Central memory CD8-positive, alpha-beta T cell (primary cell): ENCODE measurements around the gene LIX1L.

Experiments
- ATAC-seq: fragments of 150-1000 bp; cut with Tn5 transposase; replicated peaks from 2 replicates; pipeline ENCODE4 v1.10.0; 2022; ENCODE audit warnings: mild to moderate bottlenecking, moderate FRiP score, moderate number of reproducible peaks; ENCODE audit not compliant: poor library complexity, severe bottlenecking; ENCODE audit errors: extremely low read depth
- DNase-seq, 2 donors: peaks; one replicate each; pipeline ENCODE4 v3.0.0; 2021; ENCODE audit warnings: low spot score in 2 of 2
- H3K27ac Mint-ChIP-seq: one replicate; pipeline ENCODE4 v1.8.0; 2022; ENCODE audit warnings: low read depth, mild to moderate bottlenecking, moderate library complexity, mixed read lengths
- H3K27me3 Mint-ChIP-seq: one replicate; pipeline ENCODE4 v1.8.0; 2022; ENCODE audit warnings: mixed read lengths
- H3K36me3 Mint-ChIP-seq: one replicate; pipeline ENCODE4 v1.8.0; 2022; ENCODE audit warnings: mild to moderate bottlenecking, moderate library complexity, mixed read lengths; ENCODE audit not compliant: insufficient read depth
- H3K4me1 Mint-ChIP-seq: one replicate; pipeline ENCODE4 v1.8.0; 2022; ENCODE audit warnings: mixed read lengths
- H3K4me3 Mint-ChIP-seq: one replicate; pipeline ENCODE4 v1.8.0; 2022; ENCODE audit warnings: mild to moderate bottlenecking, moderate library complexity, mixed read lengths
- H3K9me3 Mint-ChIP-seq: one replicate; pipeline ENCODE4 v1.8.0; 2022; ENCODE audit warnings: mixed read lengths

Gene LIX1L

DNA sequence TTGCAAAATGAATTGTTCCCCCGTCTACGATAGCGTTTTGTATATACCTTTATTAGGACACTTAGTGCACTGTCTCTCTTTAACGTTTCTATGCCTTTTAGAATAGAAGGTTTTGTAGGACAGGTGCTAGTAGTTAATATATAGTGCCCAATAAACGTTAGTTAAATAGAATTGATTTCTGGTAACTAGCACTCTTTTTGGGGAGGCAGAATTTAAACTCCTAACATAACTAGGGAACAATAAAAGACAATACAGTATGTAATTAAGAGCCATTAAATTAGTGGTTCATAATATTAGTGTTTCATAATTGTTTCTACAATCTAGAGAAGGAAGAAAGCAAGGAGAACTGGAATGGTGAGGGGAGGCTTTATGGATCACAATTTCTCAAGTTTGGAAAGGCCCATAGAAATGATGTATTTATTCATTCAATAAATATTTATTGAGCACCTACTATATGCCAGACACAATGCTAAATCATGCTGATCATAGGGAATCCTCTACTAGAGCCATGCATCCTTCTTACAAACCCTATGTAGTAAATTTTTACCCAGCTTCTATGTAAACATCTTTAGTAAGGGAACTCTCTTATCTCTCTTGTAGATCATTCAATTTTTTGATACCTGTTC lies 7.4 kb upstream of the LIX1L start:
- H3K36me3 Mint-ChIP-seq, result peaks cover 7% of the 10 kb centered on the region
- H3K27me3 Mint-ChIP-seq, result no peaks in the 10 kb centered on the region
- no peaks in the 10 kb centered on the region for H3K9me3 Mint-ChIP-seq
- peak overlapping the region; percentile 90 for H3K27ac Mint-ChIP-seq
- ATAC-seq (no peak), DNase-seq (no peak)
- H3K4me1 Mint-ChIP-seq, result peaks cover 43% of the 10 kb centered on the region
- peak overlapping the region; percentile 89 for H3K4me3 Mint-ChIP-seq

DNA sequence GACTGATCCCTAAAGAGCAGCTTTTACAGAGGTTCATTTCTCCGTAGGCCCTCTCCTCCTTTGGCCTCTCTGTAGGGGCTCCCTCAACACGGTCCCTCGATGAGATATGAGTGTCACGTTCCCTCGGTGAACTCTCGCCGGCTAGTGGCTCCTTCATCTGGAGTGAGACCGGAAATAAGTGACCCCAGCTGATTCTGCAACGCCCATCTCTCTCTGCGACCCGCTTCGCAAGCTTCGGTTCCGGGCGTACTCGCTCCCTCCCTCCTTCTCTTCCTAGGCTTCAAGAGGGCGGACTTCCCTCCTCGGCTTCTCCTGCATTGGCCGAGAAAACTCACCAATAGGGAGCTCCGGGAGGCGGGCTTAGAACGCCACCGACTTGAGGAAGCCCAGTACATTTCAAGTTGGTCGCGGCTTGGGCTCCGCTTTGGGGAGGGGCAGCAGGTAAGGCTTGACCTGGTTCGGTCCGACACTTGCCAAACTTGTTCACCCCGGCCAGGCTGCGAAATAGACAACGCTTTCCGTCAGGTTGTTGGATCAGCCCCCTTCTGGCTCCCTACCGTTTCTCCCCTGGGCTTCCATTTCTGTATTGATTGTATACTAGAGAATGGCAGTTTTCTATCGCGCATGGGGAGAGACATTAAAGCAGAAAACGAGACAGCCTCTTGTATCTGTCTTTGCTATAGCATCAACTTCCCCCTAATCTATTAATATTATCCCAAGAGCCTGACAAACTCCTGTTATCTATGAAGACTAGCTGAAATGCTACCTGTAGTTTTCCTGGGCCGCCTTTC lies 6.7 kb upstream of the LIX1L start, which contains the start of the genes ANKRD34A and POLR3GL:
Gene ANKRD34A, minus strand, starts transcription at position 248 of the 791 bp plus-strand sequence. CDS start 2,816 bp downstream, outside the sequence.
Gene POLR3GL, plus strand, starts transcription at position 363 of the 791 bp plus-strand sequence. CDS start 10,176 bp downstream, outside the sequence.
- Mint-ChIP-seq H3K27ac (peak within 1 kb of the TSS; percentile 90), H3K4me1 (peaks cover 46% of the 10 kb centered on the region), H3K36me3 (peaks cover 7% of the 10 kb centered on the region), H3K4me3 (peak within 1 kb of the TSS; percentile 89), H3K9me3 (no peaks in the 10 kb centered on the region), H3K27me3 (no peaks in the 10 kb centered on the region)
- DNase-seq, result peak; percentile 74 to 83
- ATAC-seq, result peak; percentile 89

DNA sequence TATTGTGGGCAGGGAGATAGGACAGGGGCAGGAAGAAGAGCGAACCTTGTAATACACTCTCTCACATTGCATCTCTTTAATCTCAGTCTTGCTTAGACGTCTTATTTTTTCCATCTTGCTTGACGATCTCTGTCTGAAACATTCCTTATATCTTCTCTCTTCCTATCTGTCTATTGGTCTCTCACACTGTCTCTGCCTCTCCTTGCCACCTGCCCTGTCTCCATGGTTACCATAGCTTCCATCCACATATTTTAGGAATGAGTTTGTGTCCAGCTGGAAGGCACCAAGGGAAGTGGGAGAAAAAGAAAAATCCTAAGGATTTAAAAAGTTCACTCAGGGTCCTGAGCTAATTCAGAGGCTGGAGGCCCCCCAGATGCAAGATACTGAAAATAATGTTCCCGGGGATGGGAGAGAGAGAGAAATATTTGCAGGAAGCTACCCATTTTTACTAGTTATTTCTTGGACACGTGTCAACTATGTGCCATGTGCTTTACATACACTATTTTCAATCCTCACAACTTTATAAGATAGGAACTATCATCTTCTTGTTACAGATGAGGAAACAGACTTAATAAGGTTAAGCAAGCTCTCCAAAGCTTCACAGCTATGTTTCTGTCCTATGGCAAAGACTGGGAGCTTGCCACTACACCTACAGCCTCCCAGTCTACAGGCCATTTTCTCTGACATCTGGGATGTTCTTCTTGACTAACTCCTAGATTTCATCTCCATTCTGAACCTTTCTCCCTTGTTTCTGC lies 5.6 kb upstream of the LIX1L start:
- no peak for DNase-seq
- no peak for ATAC-seq
- Mint-ChIP-seq H3K27me3 (no peaks in the 10 kb centered on the region), H3K9me3 (no peaks in the 10 kb centered on the region), H3K27ac (peak overlapping the region; percentile 90), H3K4me3 (peak overlapping the region; percentile 89), H3K36me3 (peaks cover 5% of the 10 kb centered on the region), H3K4me1 (peaks cover 57% of the 10 kb centered on the region)

DNA sequence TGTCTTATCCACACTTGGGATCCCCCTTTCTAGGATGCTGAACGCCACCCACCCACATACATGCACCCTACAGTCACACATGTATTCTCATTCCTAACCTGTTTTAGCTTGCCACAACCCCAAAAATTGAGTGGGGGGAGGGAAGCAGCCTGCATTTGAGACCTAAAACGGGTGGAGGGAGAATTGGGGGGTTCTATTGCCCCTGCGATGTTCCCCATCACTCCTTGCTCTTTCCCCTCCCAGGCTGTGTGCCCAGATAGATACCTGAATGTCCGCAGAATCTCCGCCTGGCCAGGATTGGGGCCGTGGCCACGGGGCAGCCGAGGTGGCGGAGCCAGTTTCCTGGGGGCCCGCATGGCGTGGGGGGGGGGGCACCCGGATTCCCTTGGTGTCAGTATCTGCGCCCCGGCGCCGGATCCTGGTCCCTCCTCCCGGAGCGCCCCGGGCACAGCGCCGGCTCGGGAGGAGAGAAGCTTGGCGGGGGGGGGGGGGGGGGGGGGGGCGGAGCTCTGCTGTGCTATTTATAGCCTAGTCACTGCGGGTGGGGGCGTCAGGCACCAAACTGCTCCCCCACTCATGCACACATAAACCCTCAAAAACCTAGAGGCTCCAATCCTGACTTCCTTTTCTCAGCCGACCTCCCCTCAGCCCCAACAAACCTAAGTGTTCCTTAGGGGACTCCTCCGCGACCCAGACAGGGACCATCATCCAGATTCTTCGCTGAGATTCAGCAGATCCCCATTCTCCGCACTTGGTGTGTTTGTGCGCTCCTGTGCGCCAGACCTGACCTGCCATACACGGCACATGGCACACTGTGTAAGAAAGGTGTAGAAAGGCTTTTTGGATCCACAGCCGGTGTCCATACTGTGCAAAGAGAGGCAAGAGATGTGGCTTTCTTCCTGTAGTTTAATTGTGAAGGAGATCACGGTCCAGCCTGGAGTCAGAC lies 4.6 kb upstream of the LIX1L start:
- H3K9me3 Mint-ChIP-seq, result no peaks in the 10 kb centered on the region
- peaks cover 5% of the 10 kb centered on the region for H3K36me3 Mint-ChIP-seq
- peak overlapping the region; percentile 82 for H3K27ac Mint-ChIP-seq
- H3K4me1 Mint-ChIP-seq, result peaks cover 63% of the 10 kb centered on the region
- no peak for ATAC-seq
- no peak for DNase-seq
- H3K4me3 Mint-ChIP-seq, result peak overlapping the region; percentile 89
- no peaks in the 10 kb centered on the region for H3K27me3 Mint-ChIP-seq

DNA sequence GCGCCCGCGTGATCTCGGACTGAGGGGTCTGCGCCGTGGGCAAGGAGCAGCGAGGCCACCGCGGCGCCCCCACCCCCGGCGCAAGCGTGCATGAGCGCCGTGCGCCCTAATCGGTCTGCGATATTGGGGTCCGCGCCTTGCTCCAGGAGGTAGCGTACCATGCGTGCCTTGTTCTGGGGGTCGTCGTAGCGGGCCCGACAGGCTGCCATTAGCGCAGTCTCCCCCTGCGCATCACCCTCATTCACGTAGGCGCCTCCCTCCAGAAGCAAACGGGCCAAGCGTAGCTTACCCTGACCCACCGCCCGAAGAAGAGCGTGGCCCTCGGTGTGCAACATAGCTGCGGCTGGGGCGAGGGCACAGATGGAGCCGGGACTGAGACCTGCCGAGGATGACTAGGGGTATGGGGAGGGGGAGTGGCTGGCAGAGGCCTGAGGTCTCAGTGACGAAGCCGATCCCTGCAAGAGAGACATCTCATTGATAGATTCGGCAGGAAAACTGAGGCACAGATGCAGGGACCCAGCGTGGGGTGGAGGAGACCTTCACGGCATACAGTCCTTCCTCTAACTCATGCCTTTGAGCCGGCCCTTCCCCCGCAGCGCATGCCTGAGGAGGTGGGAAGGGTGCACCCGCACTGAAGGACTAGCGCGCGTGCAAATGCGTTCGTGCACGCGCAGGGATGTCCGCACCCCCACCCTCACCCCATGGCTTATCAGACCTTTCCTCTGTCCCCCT lies 3.8 kb upstream of the LIX1L start:
- H3K9me3 Mint-ChIP-seq, result no peaks in the 10 kb centered on the region
- H3K36me3 Mint-ChIP-seq, result peaks cover 12% of the 10 kb centered on the region
- no peaks in the 10 kb centered on the region for H3K27me3 Mint-ChIP-seq
- peaks cover 71% of the 10 kb centered on the region for H3K4me1 Mint-ChIP-seq
- H3K27ac Mint-ChIP-seq, result peak overlapping the region; percentile 85
- DNase-seq (no peak), ATAC-seq (no peak)
- H3K4me3 Mint-ChIP-seq, result peak overlapping the region; percentile 89

DNA sequence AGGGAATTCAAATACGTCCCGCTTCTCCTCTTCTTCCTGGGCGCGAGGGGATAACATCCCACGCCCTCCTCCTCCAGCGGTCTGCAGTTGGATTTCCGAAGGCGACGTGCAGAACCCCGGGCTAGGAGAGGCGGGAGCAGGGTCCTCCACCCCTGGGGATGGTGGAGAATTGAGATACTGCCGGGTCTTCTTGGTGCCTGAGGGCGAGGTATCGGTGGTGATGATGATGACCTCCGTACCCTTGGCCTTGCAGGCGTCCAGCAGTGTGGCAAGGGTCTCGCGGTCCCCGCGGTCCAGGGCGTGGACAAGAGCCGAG lies 3.2 kb upstream of the LIX1L start:
- ATAC-seq, result no peak
- Mint-ChIP-seq H3K4me1 (peaks cover 75% of the 10 kb centered on the region), H3K4me3 (peak overlapping the region; percentile 89), H3K36me3 (peaks cover 11% of the 10 kb centered on the region), H3K9me3 (no peaks in the 10 kb centered on the region), H3K27ac (peak overlapping the region; percentile 85), H3K27me3 (no peaks in the 10 kb centered on the region)
- no peak for DNase-seq

DNA sequence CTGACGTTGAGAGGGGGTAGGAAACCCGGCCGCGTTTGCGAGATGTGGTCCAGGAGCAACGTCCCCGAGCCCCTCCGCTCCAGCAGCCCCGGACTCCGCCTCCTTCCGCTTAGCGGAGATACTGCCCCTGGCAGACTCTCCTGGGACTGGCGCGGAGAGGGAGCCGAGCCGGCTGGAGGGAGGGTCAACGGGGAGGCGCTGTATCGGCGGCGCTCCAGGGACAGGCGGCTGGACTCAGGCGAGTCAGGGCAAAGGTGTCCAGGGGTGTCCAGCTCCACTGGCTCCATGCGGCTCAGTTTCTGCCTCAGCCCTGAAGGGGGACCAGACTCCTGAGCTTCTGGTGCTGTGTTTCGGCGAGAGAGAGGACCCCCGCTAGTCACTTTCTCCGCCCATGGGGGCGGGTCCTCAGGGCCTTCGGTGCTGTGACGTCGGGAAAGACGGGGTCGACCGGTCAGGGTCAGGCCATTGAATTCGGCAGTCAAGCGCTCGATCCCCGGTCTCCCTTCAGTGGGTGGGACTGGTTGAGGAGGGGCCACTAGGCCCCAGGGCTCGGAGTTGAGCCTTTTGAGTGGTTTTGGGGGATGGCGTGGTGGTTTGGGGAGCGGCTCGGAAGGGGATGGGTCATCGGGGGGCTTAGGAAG lies 2.8 kb upstream of the LIX1L start:
- Mint-ChIP-seq H3K27me3 (no peaks in the 10 kb centered on the region), H3K27ac (peak overlapping the region; percentile 85), H3K36me3 (peaks cover 10% of the 10 kb centered on the region), H3K4me1 (peaks cover 80% of the 10 kb centered on the region), H3K4me3 (peak overlapping the region; percentile 89), H3K9me3 (no peaks in the 10 kb centered on the region)
- DNase-seq (no peak), ATAC-seq (no peak)

DNA sequence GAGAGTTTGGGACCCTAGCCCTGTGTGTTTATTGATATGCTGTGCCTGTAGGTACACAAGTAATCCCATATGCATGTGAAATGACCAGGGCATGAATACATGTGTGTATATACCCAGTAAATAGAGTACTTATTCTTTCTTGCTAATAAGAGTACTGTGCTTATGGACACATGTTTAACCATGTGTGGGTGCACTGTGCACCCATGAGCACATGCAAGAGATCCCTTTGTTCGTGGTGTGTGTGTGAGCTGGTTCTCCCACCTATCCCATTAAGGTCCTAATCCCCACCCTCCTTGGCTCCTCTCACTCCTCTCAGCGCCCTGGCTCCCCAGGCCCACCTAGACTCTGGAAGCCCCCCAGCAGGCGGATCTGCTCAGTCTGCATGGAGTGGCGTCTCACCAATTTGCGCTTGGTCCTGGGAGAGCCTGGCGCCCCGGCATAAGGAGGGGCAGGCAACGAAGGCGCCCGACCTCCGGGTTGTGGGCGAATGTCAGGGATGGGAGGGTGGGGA lies 2.2 kb upstream of the LIX1L start:
- no peaks in the 10 kb centered on the region for H3K9me3 Mint-ChIP-seq
- ATAC-seq (no peak), DNase-seq (no peak)
- H3K4me1 Mint-ChIP-seq, result peaks cover 81% of the 10 kb centered on the region
- peaks cover 10% of the 10 kb centered on the region for H3K36me3 Mint-ChIP-seq
- H3K4me3 Mint-ChIP-seq, result peak overlapping the region; percentile 89
- H3K27ac Mint-ChIP-seq, result no peak overlapping the region
- no peaks in the 10 kb centered on the region for H3K27me3 Mint-ChIP-seq

DNA sequence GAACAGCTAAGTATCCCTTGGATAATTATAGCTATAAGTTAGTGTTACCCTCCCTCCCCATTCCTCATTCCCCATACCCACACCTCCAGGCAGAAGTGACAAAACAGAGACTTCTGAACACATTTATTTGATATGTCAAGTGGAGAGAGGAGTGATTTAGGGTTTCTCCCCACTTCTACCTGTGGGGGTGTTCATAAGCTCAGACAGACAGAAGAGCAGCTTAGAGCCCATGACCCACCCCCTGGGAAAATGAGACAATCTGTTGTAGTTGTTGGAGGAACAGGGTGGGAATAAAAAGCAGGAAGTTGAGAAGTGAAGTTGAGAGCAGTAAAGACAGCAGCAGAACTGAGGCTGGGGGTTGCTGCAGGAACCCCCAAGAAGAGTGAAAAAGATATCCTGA lies 1.5 kb upstream of the LIX1L start:
- no peaks in the 10 kb centered on the region for H3K27me3 Mint-ChIP-seq
- no peak overlapping the region for H3K27ac Mint-ChIP-seq
- DNase-seq (no peak), ATAC-seq (no peak)
- peak overlapping the region; percentile 89 for H3K4me3 Mint-ChIP-seq
- peaks cover 83% of the 10 kb centered on the region for H3K4me1 Mint-ChIP-seq
- no peaks in the 10 kb centered on the region for H3K9me3 Mint-ChIP-seq
- H3K36me3 Mint-ChIP-seq, result peaks cover 11% of the 10 kb centered on the region

DNA sequence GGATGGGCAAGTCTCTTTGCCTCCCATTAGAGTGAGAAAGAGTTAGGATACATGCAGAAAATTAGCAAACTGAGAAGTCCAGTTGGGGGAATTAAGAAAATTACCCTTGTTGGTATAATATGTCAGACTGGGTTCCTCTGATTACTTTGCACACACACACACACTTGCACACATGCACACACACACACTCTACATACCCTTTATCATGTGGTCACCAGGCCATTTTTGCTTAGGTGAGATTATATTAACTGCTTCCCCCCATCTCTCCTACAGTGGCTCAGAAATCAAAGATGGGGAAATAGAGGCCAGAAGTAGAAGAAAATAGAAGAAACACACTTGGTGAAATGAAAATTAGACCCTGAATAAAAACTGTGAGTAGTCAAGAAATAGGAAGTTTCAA lies 917 bp upstream of the LIX1L start:
- H3K9me3 Mint-ChIP-seq, result no peaks in the 10 kb centered on the region
- ATAC-seq (no peak), DNase-seq (no peak)
- peaks cover 83% of the 10 kb centered on the region for H3K4me1 Mint-ChIP-seq
- no peak overlapping the region for H3K4me3 Mint-ChIP-seq
- peaks cover 12% of the 10 kb centered on the region for H3K36me3 Mint-ChIP-seq
- peak overlapping the region; percentile 89 for H3K27ac Mint-ChIP-seq
- no peaks in the 10 kb centered on the region for H3K27me3 Mint-ChIP-seq
